Heart right ventricle (tissue), 16 donors: Measurements from ENCODE around the gene CYGB. TPM values are rescaled to one million over a fixed set of nuclear protein-coding genes. Genes with fewer than 3 reads are reported as not detected.

Experiments used
- ATAC-seq, 8 donors: fragments of 200-7000 bp; cut with Tn5 transposase; one replicate each; pipeline ENCODE4 v1.9.1; 2020; ENCODE audit warnings: mild to moderate bottlenecking in 8 of 8, moderate library complexity in 8 of 8, moderate number of reproducible peaks in 1 of 8
- DNase-seq, 2 donors: peaks; one replicate each; pipeline ENCODE4 v3.0.0-alpha.2; 2020
- H3K27ac ChIP-seq, 10 donors: fragments of 200-600 bp; sonication (generic) in 2 of 10; one replicate each; pipeline versions ENCODE4 v1.5.0 to v1.8.0; 2020 to 2022; ENCODE audit warnings: mild to moderate bottlenecking in 3 of 10
- H3K27me3 ChIP-seq, 7 donors: fragments of 200-600 bp; one replicate each; pipeline ENCODE4 v1.8.0; 2021 to 2022; ENCODE audit warnings: mild to moderate bottlenecking in 2 of 7
- H3K36me3 ChIP-seq, 9 donors: fragments of 200-600 bp; sonication (generic) in 1 of 9; one replicate each; pipeline versions ENCODE4 v1.5.0 to v1.8.0; 2020 to 2022; ENCODE audit warnings: mild to moderate bottlenecking in 2 of 9
- H3K4me1 ChIP-seq, 9 donors: fragments of 200-600 bp; sonication (generic) in 1 of 9; one replicate each; pipeline versions ENCODE4 v1.5.0 to v1.8.0; 2020 to 2022; ENCODE audit warnings: mild to moderate bottlenecking in 4 of 9
- H3K4me3 ChIP-seq, 10 donors: fragments of 200-600 bp; sonication (generic) in 2 of 10; one replicate each; pipeline versions ENCODE4 v1.5.0 to v1.8.0; 2020 to 2022; ENCODE audit warnings: mild to moderate bottlenecking in 7 of 10, moderate library complexity in 2 of 10
- H3K9me3 ChIP-seq, 11 donors: fragments of 200-600 bp in 10 of 11; sonication (generic) in 2 of 11; one replicate each; pipeline versions ENCODE4 v1.5.0 to v1.8.0; 2013 to 2022; ENCODE audit warnings: mild to moderate bottlenecking in 2 of 11, control low read depth in 1 of 11, moderate library complexity in 1 of 11
- WGBS, 2 donors: extraction: QIAGEN DNeasy Blood & Tissue Kit; methylation state at CpG; one replicate each; pipeline ENCODE4 v1.1.7; 2013; ENCODE audit warnings: inconsistent platforms in 1 of 2; 5-methylcytosine and 5-hydroxymethylcytosine counted together
- intact Hi-C, 10 donors: fragments of 100-400 bp; cut with DNase I; formaldehyde crosslinking; loops; one replicate each; pipeline versions ENCODE4 v1.11.1 to v1.14.2; 2022
- polyA plus RNA-seq, 2 donors: library from polyadenylated mRNA; stranded (reverse); fragments of 200-250 nt; gene quantifications; one replicate each; pipeline ENCODE4 v1.2.3, GENCODE V29; 2013
- total RNA-seq, 10 donors: library from RNA; stranded (reverse); fragmentation: NEBNext Ultra II Directional in 3 of 10; extraction: Animal tissue kit (Norgen Biotek cat#: 25700) in 3 of 10; gene quantifications; one replicate each; pipeline versions ENCODE4 v1.2.1 to v1.2.4, GENCODE V29; 2021 to 2023
- TF ChIP-seq, protein P1 (sequence below), 9 donors: fragments of 200-600 bp; sonication (generic) in 2 of 9; IDR thresholded peaks; one replicate each; pipeline versions ENCODE4 v1.5.0 to v1.8.0; 2021 to 2022; ENCODE audit warnings: antibody characterized with exemption in 9 of 9, mild to moderate bottlenecking in 5 of 9, moderate library complexity in 1 of 9
- donor health status: Arrhythmogenic right ventricular cardiomyopathy.
- donor health status: ischemic (EF 13 %, LVEDD 7.1; RV severe dilation, severe dysfunction).
- donor health status: healthy with polysubstance abuse.
- donor health status: DM: no; HTN: yes; CAD: no.
- donor health status: DM: no; HTN: no; CAD: no.
- donor health status: ischemic (EF 25% LVEDD 6.9; RV normal size, moderate dysfunction).
- donor health status: ischemic (EF 25% LVEDD 5.7; RV mildly dilated, moderate dysfunction).
- donor health status: healthy.
- donor health status: DM: yes; HTN: yes; CAD: no.
- donor health status: Ischemic cardiomyopathy.
- donor health status: ischemic (EF 35%, LVEDD 5.7; RV mildly dilated, moderate dysfunction).
- donor health status: nonischemic (EF 11% LVEDD 7.7; RV severe dilation, severe dysfunction).
- donor health status: DM: yes; HTN: yes; CAD: no.
- donor health status: PGD.
- donor health status: ischemic (EF 29% LVEDD 5.4; RV normal size, mild dysfunction).
- donor health status: nonischemic (EF 23%, LVEDD 6.1; RV moderate dilation, normal function).

Gene CYGB
- total and polyA plus RNA-seq, 12 donors = 9.3 to 57.7 (median 21.1) TPM

- Histone ChIP-seq H3K4me1 (peaks cover 0 to 39% (median 5%) of the 10 kb centered on the region in 9 donors), H3K27me3 (no peaks in the 10 kb centered on the region), H3K27ac (peak overlapping the region in 4 of 10 donors; percentile 8 to 71 (median 29)), H3K36me3 (peaks cover 0 to 46% (median 0%) of the 10 kb centered on the region in 9 donors), H3K4me3 (no peak overlapping the region), H3K9me3 (no peaks in the 10 kb centered on the region)
- TF ChIP-seq, protein P1, sequence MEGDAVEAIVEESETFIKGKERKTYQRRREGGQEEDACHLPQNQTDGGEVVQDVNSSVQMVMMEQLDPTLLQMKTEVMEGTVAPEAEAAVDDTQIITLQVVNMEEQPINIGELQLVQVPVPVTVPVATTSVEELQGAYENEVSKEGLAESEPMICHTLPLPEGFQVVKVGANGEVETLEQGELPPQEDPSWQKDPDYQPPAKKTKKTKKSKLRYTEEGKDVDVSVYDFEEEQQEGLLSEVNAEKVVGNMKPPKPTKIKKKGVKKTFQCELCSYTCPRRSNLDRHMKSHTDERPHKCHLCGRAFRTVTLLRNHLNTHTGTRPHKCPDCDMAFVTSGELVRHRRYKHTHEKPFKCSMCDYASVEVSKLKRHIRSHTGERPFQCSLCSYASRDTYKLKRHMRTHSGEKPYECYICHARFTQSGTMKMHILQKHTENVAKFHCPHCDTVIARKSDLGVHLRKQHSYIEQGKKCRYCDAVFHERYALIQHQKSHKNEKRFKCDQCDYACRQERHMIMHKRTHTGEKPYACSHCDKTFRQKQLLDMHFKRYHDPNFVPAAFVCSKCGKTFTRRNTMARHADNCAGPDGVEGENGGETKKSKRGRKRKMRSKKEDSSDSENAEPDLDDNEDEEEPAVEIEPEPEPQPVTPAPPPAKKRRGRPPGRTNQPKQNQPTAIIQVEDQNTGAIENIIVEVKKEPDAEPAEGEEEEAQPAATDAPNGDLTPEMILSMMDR (IDR thresholded peaks at IDR 0.05) = no peak
- DNase-seq = no peak
- intact Hi-C loops = no loop called here
- WGBS, 2 donors = 65% methylated on average over 15 of the region's 15 CpGs
- ATAC-seq = peak in 3 of 8 donors; percentile 10 to 22 (median 11)
Observed at GRCh38 chr17:76480632-76481031, 56.9 kb downstream of the CYGB start.

DNA sequence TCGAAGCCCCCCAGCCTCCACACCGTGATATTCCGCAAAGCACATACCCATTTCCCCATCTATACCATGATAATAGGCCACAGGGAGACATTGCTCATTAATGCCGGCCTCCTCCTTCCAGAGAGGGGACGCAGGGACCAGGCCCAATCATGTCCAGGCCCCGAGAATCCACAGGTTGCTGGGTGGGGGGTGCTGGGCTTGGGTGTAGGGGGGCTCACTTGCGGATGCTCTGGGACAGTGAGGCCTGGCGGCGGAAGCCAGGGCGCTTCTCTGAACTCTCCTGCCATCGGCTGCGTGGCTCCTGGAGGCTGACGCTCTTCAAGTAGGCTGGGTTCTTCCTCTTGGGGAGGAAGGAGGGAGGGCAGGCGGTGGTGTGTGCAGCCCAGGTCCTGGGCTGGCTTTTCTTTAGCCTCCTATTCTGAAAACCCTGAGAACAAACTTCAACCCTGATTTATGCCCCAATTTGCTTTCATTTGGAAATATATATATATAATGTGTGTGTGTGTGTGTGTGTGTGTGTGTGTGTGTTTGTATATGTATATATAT is 57.9 kb downstream of the CYGB start:
- TF ChIP-seq, protein P1 (IDR thresholded peaks at IDR 0.05) = no peak
- H3K36me3 ChIP-seq = peaks cover 0 to 57% (median 0%) of the 10 kb centered on the region in 9 donors
- H3K4me3 ChIP-seq = no peak overlapping the region
- WGBS, 2 donors = 88 to 92% methylated on average over 14 of the region's 14 CpGs
- no peaks in the 10 kb centered on the region for H3K9me3 ChIP-seq
- H3K4me1 ChIP-seq = peaks cover 0 to 30% (median 0%) of the 10 kb centered on the region in 9 donors
- no peak for DNase-seq
- ATAC-seq = no peak
- intact Hi-C loops = loop anchor here in 1 of 10 donors (5.0 kb wide), 1 partner anchor 1388 kb away; no protein-coding TSS in a partner anchor
- H3K27me3 ChIP-seq = no peaks in the 10 kb centered on the region
- H3K27ac ChIP-seq = no peak overlapping the region

DNA sequence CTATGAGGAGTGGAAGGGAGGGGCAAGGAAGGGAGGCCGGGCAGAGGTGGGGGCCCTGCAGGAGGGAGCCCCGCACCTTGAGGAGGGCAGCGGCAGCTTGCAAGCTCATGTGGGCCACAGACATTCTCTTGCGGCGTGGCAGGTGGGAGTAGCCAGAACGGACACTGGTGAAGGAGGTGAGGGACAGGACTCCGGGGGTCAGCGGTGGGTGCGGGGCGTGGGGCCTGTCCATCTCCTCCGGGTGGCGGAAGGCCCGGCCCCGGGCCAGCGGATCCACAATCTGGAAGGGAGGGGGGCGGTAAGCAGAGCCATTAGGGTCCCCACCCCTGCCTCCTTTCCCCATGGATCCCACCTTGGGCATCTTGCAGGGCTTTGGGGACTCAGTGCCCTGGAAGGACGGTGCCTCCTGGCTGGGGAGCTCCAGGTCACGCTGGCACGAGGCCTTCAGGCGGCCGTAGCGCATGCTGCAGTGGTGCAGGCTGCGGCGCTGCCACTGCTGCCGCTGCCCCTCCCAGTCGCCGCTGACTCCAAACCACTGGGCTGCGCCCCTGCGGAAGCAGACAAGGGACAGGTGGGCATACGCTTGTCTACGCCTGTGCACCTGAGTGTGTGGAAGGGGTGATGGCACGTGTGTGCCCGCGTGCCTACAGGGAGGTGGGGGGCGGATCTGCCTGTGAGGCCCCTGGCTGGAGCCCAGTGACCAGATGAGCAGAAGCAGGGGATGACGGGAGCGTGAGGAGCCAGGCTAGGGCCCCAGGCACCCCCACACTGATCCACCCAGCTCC is 58.6 kb downstream of the CYGB start:
- Histone ChIP-seq H3K4me3 (no peak overlapping the region), H3K27me3 (no peaks in the 10 kb centered on the region), H3K27ac (no peak overlapping the region), H3K9me3 (no peaks in the 10 kb centered on the region), H3K36me3 (peaks cover 0 to 63% (median 0%) of the 10 kb centered on the region in 9 donors), H3K4me1 (peaks cover 0 to 23% (median 0%) of the 10 kb centered on the region in 9 donors)
- ATAC-seq (no peak), DNase-seq (no peak)
- TF ChIP-seq, protein P1 (IDR thresholded peaks at IDR 0.05) = no peak
- intact Hi-C loops = loop anchor here in 1 of 10 donors (5.0 kb wide), 1 partner anchor 1388 kb away; no protein-coding TSS in a partner anchor
- 92% methylated on average over 35 to 37 of the region's 37 CpGs for WGBS, 2 donors

GRCh38 chr17:76478097-76478496 is 59.4 kb downstream of the CYGB start:
- 93 to 96% methylated on average over 10 of the region's 10 CpGs for WGBS, 2 donors
- TF ChIP-seq, protein P1 (IDR thresholded peaks at IDR 0.05) = no peak
- DNase-seq = no peak

More at GRCh38 chr17:76478097-76478496, 59.4 kb downstream of the CYGB start:
- no peak overlapping the region for H3K27ac ChIP-seq
- no peaks in the 10 kb centered on the region for H3K27me3 ChIP-seq
- ATAC-seq = no peak
- H3K4me1 ChIP-seq = peaks cover 0 to 17% (median 0%) of the 10 kb centered on the region in 9 donors
- intact Hi-C loops = loop anchor here in 1 of 10 donors (5.0 kb wide), 1 partner anchor 1389 kb away; no protein-coding TSS in a partner anchor
- peaks cover 0 to 72% (median 0%) of the 10 kb centered on the region in 9 donors for H3K36me3 ChIP-seq
- no peaks in the 10 kb centered on the region for H3K9me3 ChIP-seq
- H3K4me3 ChIP-seq = no peak overlapping the region
